Fibroblast of peridontal ligament (primary cell): ENCODE results near the gene RALGPS1.

Experiments used
- DNase-seq: peaks from one replicate; pipeline ENCODE4 v3.0.0-alpha.2; 2010; ENCODE audit errors: extremely low read depth

Gene RALGPS1

DNA sequence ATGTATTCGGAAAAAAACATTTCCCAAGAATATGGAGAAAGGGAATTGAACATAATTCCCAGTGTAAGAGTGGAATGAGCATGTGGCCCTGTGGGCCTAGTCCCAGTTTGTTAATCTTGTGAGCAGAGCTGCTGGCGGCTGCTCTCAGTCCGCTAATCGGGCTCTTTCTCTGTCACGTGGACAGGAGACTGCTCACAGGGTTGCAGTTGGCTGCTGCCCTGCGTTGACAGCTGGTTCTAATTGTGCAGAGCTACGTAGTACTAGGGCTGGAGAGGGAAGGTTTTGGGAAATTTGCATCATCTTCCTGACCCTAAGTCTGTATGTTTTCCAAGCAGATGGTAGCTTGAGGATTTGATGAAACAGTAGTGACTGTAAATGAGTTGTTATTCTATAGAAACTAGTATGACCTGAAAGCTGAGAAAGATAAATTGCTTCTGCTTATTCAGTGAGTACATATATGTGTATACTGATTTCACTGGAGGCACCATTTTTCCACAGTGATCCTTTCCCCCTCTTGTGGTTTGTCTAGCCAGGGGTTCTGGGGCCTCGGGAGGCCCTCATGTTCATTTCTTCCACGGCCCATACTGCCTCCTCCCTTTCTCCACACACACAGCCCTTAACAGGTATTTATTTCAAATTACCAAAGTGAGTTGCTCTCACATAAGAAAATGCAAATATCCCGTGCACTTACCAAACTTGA, 107.2 kb downstream of the RALGPS1 start:
- DNase-seq, result peak; percentile 100

DNA sequence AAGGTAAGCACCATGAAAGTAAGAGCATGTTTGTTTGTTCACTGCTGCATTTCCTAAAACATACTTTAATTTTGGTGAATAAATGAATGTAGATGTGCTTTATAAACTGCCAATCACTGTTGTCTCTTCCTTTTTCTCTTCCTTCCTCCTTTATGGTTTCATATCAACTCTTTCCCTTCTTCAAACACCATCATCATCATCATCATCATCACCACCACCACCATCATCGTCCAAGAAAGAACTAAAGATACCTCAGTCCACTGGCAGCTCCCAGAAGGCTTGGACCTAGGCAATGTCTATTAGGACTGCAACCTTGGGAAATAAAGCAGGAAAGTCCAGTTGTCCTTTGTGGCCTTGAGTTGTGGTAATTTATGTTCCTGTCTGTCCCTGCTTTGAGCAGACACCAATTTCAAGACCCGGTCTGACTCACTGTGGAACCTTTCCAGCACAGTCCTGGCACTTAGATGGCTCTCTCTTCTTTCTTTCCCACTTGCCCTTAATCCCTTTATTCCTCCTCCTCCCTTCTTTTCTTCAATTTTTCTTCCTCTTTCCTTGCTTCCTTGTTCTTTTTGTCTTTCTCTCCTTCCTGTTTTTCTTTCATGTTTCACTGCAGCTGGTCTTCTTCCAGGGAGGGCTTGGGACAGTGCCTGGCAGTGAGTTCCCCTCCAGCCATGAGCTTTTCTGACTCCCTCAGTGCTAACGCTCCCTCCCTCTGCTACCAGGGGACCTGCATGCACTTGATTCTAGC, 108.5 kb downstream of the RALGPS1 start:
- DNase-seq, result peak; percentile 13

DNA sequence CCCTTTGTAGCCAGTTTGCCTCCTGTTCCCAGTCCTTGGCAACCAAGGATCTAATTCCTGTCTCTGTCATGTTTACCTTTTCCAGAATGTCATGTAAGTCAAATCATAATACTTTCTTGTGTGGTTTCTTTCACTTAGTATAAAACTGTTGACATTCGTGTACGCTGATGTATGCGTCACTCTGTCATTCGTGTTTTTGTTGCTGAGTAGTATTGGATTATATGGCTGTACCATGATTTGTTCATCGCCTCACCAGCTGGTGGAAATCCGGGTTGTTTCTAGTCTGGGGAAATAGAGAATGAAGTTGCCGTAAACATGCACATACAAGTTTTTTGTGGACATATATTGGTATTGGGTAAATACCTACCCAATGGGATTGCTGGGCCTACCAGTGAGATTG, 110.5 kb downstream of the RALGPS1 start:
- DNase-seq, result no peak

DNA sequence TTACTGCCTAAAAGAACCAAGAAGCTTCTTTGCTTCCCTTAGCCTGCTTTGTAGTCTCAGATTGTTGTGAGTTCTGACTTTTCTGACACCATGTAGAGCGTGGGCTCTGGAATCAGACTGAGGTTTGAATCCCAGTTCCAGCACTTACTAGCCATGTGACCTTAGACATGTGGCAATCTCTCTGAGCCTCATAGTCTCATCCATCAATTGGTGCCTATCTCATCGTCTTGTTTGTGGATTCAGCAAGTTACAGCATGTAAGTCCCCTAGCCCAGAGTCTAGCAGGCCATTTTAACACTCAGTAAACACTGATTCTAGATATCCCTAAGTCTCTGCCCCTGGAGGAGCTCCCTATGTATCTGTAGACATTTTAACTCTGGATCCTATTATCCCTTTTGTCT, 113.1 kb downstream of the RALGPS1 start:
- no peak for DNase-seq

DNA sequence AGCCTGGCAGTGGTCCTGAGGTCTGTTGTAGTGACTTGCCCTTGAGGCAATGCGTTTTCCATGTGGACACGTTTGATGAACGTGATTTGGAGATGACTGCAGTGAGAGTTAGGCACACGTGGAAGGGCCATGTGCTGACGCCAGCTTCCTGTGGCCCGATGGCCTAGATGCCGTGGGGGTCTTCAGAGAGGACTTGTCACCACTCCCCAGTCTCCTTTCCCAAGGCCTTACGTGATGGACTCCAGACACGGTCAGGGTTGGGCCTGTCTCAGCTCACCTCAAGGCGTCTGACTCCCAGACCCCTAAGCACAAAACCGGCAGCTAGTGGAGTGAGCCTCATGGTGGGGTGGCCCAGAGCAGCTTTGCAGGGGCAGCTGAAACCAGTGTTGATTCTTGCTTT, 115.0 kb downstream of the RALGPS1 start:
- no peak for DNase-seq

DNA sequence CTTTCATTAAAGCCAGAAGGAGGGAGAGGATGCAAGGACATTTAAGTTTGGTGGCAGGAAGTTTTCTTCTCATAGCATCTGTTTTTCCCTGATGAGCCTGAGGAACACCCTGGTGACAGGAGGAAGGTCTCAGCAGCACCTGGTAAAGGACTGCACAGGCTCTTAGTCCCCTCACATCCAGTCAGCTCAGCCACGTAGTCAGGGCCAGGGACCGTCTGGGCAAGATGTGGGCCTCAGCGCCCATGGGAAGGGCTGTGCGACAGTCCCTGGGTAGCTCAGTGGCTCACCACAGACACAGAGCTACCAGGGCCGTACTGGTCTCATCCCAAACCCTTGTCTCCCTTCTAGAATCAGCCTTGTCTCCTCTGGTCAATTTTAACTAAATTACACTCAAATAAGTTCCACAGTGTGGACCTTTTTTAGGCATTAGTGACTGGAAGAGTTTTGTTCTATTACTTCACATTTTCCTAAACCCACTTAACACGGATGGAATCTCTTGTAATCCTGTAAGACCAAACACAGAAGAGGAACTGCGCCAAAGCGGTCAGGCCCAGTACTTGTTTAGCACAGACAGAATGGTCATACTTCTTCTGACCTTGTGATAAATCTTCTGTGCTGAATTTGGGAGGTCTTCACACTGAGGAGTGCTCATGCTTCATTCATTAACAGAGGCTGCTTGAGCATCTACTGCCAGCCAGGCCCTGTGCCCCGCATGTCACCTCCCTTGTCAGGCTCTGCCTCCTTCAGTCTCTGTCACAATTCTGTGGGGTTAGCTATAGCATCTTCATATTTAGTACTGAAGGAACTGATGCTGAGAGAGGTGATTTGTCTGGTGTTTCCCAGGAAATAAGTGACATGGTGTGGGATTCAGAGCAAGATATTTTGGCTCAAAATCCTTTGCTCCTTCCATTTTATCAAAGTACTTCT, 116.5 kb downstream of the RALGPS1 start:
- no peak for DNase-seq

DNA sequence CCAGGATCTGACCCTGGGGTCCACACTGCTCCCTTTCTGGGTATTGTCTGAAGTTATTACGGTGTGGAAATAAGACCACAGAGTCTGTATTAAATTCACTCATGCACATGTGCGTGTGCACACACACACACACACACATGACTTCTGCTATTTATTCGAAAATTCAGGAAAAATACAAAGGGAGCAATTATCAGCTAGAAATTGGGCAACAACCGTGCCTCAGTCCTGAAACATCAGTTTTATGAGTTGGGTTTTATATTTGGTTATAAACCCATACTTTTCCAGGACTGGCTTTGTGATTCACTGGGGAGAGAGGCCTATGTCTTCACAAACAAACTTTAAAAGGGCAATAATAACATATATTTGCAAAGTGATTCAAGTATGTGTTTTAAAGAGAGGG, 117.7 kb downstream of the RALGPS1 start:
- no peak for DNase-seq

DNA sequence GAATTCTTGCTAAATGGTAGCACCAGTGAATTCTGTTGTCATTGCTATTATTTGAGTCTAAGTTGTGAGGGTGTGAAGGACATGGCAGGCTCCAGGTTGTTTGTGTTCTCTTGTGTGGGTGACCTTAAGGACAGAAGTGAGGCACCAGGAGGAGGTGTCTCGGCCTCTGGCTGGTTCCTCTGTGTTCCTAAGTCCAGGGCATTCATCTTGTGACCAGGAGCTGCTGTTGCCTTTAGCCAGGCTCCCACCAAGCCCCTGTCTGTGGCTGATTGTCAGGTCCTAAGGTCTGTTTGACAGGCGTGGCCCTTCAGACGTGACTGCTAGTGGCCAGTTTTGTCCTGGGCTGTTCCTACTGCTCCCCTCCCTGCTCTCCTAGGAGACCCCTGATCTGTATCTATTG, 118.5 kb downstream of the RALGPS1 start:
- DNase-seq, result no peak

DNA sequence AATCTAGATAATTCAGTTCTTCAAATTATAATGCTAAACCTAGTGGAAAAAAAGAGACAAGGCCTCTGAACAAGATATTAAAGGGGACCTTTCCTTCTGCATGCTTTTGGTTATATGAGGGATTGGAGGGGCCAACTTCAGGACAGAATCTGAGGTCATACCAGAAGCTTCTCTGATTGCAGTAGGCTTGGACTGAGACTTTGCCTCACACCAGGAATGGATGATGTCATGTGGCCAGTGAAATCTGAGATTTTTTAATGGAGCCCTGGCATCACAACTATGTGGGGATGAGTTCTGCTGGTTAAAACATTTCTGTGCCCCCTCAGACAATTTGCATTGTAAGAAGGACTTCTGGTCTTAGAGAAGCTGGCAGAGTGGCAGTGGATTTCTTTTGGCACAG, 119.2 kb downstream of the RALGPS1 start:
- DNase-seq, result peak; percentile 84

DNA sequence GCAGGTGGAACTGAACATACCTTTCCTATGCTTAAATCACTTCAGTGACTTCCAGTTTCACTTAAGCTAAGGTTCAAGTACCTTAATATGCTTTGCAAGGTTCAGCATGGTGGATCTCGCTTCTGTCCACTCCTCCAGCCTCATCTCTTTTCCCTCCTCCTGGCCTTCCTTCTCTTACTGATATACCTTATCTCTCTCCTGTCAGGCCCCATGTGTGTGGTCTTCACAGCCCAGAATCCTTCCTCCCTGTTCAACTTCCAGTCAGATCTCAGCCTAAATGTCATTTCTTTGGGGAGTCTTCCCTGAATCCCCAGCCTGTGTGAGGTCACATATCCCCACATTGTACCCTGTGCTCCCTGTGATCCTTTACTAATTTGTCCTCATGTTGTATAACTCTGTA, 120.1 kb downstream of the RALGPS1 start:
- no peak for DNase-seq

DNA sequence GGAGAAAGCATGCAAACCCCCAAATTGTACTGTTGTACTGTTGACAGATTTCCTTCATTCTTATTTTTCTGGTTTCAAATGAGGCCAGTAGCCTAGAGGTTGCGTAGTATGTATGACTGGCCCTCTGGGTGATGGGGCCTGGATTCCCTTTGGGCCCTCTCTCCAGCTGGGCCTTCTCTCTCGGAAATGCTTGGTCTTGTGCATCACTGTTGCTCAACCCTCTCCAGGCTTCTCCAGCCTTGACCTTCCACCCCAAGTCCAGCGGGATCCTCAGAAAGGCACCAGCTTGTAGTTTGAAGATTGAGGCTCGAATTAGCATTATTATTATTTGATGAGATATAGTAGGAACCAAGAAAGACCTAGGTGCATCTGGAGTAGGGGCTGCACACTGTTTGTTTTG, 120.8 kb downstream of the RALGPS1 start:
- DNase-seq, result peak; percentile 66

DNA sequence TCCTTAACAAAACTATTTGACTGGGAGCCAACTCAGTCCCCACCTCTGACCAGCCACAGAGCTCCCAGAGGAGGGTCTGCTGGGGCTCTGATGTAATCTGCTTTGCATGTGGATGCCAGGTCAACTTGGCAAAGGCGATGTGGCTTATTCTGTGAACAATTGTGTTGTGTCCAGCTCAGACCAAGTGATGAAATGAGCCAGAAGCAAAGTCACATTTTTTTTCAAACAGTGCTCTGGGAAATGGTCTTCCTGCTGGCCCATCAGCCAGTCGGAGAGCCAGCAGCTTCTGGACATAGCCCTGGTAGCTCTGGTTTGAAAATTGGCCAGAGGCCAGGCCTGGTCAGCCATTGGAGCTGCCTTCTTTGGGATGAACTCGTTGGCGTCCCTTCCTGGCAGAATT, 121.4 kb downstream of the RALGPS1 start:
- DNase-seq, result peak; percentile 80

DNA sequence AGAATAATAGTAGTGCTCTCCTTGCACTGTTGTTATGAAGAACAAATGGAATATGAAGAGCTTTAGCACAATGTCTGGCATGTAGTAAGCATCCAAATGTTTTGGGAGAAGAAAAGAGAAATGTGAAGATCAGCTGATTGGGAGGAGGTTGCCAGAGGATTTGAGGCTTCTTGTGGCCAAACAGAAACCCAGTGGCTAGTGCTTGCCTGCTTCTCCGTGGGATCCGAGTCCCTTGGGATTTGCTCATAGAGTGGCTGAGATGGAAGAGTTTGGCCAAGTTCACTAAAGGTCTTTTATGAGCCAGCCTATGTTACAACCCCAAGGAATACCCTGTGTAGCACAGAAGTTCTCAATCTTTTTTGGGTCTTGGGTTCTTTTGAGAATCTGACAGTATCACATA, 121.9 kb downstream of the RALGPS1 start:
- peak; percentile 40 for DNase-seq

DNA sequence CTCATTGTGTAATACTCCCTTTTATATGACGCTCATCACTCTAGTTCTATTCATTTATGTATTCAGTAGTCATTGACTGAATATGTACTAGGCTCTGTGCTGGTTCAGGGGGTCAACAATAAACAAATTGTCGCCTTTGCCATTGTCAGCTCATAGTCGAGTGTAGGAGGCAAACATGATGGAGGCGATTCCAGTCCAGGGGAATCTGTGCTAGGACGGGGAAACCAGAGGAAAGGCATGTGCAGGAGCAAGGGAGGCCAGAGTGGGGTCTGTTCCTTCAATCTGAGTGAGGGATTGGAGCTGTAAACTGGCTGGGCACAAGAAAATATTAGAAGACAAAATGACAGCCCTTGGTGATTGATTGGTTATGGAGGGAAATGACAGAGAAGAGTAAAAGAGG, 123.9 kb downstream of the RALGPS1 start:
- DNase-seq, result no peak

DNA sequence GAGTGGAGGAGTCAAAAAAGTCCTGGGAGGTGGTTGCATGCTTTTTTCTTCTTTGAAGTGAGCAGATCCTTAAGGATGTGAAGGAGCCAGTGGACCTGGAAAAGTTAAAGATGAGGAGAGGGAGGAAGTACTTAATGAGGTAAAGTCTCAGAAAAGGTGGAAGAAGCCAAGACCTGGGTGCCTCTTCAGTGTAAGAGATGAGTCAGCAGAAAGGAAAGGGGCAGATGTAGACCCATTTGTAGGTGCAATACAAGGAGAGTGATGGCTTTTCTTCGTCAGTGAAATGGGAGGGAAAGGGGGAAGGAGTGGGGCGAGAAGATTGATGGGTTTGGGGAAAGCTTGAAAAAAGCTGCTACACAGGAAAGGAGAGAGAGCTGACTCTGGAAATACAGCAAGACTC, 124.9 kb downstream of the RALGPS1 start:
- DNase-seq, result no peak

DNA sequence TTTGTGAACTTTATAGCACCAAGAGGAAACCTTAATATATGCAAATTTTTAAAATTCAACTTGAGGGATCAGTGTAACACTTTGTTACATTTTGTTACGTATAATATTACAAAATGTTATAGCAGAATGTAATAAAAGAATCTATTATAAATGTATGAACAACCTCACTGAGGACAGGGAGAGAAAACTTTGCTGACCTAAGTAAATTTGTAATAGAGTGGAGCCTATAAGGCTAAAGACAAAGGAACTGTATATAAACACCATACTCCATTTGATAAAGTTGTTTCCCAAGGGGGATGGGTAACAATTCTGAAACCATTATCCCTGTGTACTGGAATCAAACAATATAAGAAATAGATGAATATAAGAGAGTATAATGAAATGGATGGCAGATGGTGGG, 130.6 kb downstream of the RALGPS1 start:
- DNase-seq, result no peak

DNA sequence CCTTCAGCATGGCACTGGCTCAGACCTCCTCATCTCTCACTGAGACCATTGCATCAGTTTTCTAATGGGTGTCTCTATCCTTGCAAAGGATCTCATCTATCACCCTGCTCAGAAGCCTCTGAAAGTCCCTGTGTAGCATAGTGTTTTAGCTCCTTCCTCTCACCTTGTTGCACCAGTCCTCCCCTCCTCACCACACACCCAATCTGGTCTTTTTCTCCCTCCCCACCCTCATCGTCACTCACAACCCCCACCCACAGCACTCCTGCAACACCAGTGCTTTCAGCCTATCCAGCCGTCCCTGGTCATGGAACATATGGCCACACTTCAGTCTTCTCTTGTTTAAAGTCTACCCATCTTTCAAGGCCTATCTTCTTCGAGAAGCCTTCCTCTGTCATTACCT, 133.4 kb downstream of the RALGPS1 start:
- DNase-seq, result no peak

DNA sequence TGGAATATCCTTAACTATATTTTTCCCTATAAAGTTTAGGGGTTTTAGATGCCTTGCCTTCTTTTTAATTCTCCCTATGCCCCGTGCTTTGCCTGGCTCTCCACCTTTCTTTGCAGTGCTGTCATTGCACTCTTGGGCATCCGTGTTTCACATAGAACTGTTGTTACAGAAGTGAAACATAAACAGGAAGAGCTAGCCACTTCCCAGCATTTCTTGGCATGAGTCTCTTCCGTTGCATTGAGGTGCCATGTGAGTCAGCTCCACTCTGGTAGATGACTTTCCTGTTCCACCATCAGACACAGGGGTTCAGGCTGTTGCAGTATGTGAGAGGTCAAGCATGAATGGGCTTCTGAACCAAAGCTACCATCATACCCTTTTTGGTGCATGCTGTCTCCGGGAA, 134.5 kb downstream of the RALGPS1 start:
- DNase-seq, result peak; percentile 82

DNA sequence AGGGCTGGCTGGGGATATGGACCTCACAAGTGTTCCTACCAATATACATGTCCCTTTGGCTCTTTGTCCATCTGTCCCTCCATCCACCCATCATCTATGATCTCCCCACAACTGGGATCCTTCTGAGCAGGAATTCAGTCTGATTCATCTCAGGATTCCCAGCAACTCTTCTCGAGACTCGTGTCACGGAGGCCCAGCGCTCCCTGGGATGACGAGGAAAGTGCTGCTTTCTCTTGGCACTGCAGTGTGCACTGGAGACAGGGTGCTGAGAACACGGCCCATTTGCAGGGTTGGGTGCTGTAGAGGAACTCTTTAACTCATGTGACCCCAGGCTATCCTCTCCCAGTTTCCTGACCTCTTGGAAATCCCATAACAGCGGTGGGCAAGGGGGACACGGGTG, 135.0 kb downstream of the RALGPS1 start:
- no peak for DNase-seq

DNA sequence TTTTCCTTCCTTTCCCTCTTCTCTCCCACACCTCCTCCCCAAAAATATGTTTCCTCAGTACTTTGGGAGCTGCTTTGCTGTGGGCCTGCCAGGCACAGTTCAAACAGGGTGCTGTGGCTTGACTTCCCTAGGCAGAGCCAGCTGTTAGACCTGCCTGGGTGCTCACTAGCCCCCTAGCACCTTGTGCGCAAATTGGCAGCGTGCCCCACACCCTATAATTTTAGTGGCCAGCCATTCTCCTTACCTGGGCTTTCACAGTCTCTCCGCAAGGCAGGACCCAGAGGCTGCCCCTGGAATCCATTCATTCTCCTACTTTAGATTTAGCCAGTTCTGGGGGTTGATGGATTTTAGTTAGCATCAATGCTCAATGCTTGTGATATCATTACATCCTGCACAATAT, 135.6 kb downstream of the RALGPS1 start:
- DNase-seq, result no peak

DNA sequence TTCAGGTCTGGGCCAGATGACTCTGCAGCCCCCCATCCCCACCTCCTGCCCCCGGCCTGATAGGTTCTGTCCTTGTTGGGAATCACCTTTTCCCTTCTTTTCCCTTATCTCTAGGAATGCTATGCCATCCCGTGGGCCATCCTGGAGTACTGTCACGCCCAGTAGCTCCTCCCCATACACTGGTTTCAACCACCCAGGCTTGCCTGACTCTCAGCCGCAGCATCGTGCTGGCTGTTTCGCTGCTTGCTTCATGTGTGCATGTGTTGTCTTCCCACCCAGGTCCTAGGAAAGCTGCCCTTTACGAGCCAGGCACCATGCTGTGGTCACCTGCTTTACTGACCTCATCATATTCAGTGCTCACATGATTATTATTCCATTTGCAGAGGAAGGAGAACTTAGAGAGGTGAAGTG, 136.0 kb downstream of the RALGPS1 start:
- DNase-seq, result no peak

DNA sequence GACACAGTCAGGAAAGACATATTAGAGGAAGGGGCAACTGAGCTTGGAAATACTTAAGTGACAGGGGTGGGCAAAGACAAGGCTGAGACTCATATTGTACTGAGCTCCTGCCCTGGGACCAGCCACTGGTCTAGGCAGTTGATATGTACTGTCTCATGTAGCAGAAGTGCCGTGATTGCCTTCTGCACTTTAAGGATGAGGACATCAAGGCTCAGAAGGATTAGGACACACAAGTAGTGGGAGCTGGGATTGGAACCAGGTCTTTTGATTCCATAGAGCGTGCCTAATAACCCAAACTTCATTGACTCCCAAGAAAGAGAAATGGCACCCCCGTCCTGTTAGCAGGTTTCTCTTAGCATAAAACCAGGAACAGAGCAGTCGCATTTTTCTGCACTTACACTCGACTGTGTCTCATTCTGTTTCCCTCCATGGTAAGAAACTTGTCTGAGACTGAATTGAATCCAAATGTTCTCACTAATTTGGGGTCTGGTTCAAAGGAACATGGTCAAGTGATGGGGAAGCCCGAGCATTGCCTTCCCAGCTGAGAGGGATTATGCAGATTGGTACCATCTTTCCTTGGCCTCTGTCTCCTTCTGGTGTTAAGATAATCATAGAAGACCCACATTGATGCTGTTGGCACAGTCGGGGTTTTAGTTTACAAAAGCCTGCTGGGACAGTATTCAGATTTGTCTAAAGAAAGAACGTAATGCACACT, 137.5 kb downstream of the RALGPS1 start:
- DNase-seq, result no peak
